ENCODE data around the gene TRA2B.

- TF ChIP-seq POLR2AphosphoS5 (IDR thresholded peaks at IDR 0.05), result no peak
- TF ChIP-seq CTCF (IDR thresholded peaks at IDR 0.05), result no peak
- no peak for TF ChIP-seq POLR2A (IDR thresholded peaks at IDR 0.05)
Measured at GRCh38 chr3:185948292-185948691, 10.5 kb upstream of the TRA2B start.
